ENCODE data around the gene CCDC201. TPM values are rescaled to one million over a fixed set of nuclear protein-coding genes. Genes with fewer than 3 reads are reported as not detected.

Gene CCDC201
- total RNA-seq, 2 donors from 2014 or later: not detected

- H3K4me3 ChIP-seq: no peak overlapping the region
- peaks cover 0 to 16% of the 10 kb centered on the region in 2 donors for H3K9me3 ChIP-seq
- no peaks in the 10 kb centered on the region for H3K4me1 ChIP-seq
- TF ChIP-seq CTCF (IDR thresholded peaks at IDR 0.05): no peak
- no peak for DNase-seq (ENCODE audit: low spot score)
- H3K27ac ChIP-seq: no peak overlapping the region
- H3K36me3 ChIP-seq: no peaks in the 10 kb centered on the region
- H3K27me3 ChIP-seq: no peaks in the 10 kb centered on the region
These were observed 28.7 kb upstream of the CCDC201 start for GRCh38 chr7:45901566-45901965.

GRCh38 chr7:45898222-45898621 lies 25.3 kb upstream of the CCDC201 start:
- H3K27ac ChIP-seq: no peak overlapping the region
- no peak for DNase-seq (ENCODE audit: low spot score)
- H3K4me3 ChIP-seq: no peak overlapping the region
- H3K4me1 ChIP-seq: no peaks in the 10 kb centered on the region
- H3K9me3 ChIP-seq: peaks cover 0 to 4% of the 10 kb centered on the region in 2 donors
- no peaks in the 10 kb centered on the region for H3K36me3 ChIP-seq
- H3K27me3 ChIP-seq: no peaks in the 10 kb centered on the region
- no peak for TF ChIP-seq CTCF (IDR thresholded peaks at IDR 0.05)

DNA sequence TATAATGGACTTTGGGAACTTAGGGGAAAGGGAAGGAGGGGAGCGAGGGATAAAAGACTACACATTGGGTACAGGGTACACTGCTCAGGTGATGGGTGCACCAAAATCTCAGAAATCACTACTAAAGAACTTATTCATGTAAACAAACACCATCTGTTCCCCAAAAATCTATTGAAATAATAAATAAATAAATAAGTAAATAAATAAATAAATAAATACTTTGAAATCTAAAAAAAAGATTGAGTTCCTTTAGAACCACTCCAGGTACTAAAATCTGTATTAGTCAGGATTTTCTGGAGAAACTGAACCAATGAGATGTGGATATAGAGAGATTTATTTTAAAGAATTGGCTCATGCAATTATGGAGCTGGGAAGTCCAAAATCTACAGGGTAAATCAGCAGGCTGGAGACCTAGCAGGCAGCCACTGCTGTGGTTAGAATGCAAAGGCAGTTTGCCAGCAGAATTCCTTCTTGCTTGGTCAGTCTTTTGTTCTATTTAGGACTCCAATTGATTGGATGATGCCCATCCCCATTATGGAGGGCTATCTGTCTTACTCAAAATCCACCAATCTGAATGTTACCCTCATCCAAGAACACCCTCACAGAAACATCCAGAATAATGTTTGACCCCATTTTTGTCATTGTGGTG lies 24.3 kb upstream of the CCDC201 start:
- Histone ChIP-seq H3K4me1 (no peaks in the 10 kb centered on the region), H3K4me3 (no peak overlapping the region), H3K27me3 (no peaks in the 10 kb centered on the region), H3K36me3 (no peaks in the 10 kb centered on the region), H3K9me3 (no peaks in the 10 kb centered on the region), H3K27ac (no peak overlapping the region)
- TF ChIP-seq CTCF (IDR thresholded peaks at IDR 0.05): no peak
- peak; percentile 21 for DNase-seq (ENCODE audit: low spot score)

- no peaks in the 10 kb centered on the region for H3K27me3 ChIP-seq
- H3K27ac ChIP-seq: no peak overlapping the region
- H3K36me3 ChIP-seq: no peaks in the 10 kb centered on the region
- no peak overlapping the region for H3K4me3 ChIP-seq
- H3K4me1 ChIP-seq: no peaks in the 10 kb centered on the region
- DNase-seq (ENCODE audit: low spot score): no peak
- TF ChIP-seq CTCF (IDR thresholded peaks at IDR 0.05): no peak
- no peaks in the 10 kb centered on the region for H3K9me3 ChIP-seq
These were observed 21.8 kb upstream of the CCDC201 start for GRCh38 chr7:45894665-45895062.

GRCh38 chr7:45893996-45894664 lies 21.2 kb upstream of the CCDC201 start:
- DNase-seq (ENCODE audit: low spot score): peak; percentile 47
- Histone ChIP-seq H3K4me3 (no peak overlapping the region), H3K27ac (no peak overlapping the region), H3K4me1 (peaks cover 0 to under 1% of the 10 kb centered on the region in 2 donors), H3K27me3 (no peaks in the 10 kb centered on the region), H3K9me3 (no peaks in the 10 kb centered on the region), H3K36me3 (no peaks in the 10 kb centered on the region)
- TF ChIP-seq CTCF (IDR thresholded peaks at IDR 0.05): no peak

All from right atrium auricular region (tissue), 2 donors.